ENCODE measurements around the gene MBP.

MBP gene

GRCh38 chr18:77144451-77145118 is 12.0 kb upstream of the MBP start:
- Histone ChIP-seq H3K36me3 (replicated peaks) (no peaks in the 10 kb centered on the region), H3K4me3 (ENCODE audit: low read depth, low read length) (no peak overlapping the region), H3K27me3 (replicated peaks) (no peaks in the 10 kb centered on the region), H3K27ac (no peak overlapping the region)
- in situ Hi-C loops (cut with HindIII; ENCODE audit: low pct_ligation_motif_present, low sequenced_read_pairs) = no loop called here
- no peak for DNase-seq
- no peak for TF ChIP-seq CTCF (IDR thresholded peaks at IDR 0.05; ENCODE audit: low read depth, low read length, missing control alignments)

- Histone ChIP-seq H3K27ac (no peak overlapping the region), H3K4me3 (ENCODE audit: low read depth, low read length) (no peak overlapping the region), H3K36me3 (replicated peaks) (no peaks in the 10 kb centered on the region), H3K27me3 (replicated peaks) (no peaks in the 10 kb centered on the region)
- TF ChIP-seq CTCF (IDR thresholded peaks at IDR 0.05; ENCODE audit: low read depth, low read length, missing control alignments) = no peak
- no peak for DNase-seq
- in situ Hi-C loops (cut with HindIII; ENCODE audit: low pct_ligation_motif_present, low sequenced_read_pairs) = no loop called here
These were observed 11.5 kb upstream of the MBP start for GRCh38 chr18:77144046-77144445.

- TF ChIP-seq CTCF (IDR thresholded peaks at IDR 0.05; ENCODE audit: low read depth, low read length, missing control alignments) = no peak
- no peak overlapping the region for H3K4me3 ChIP-seq (ENCODE audit: low read depth, low read length)
These were observed 10.6 kb upstream of the MBP start for GRCh38 chr18:77143196-77143595.

GRCh38 chr18:77141401-77142118 is 9.0 kb upstream of the MBP start:
- no peak for DNase-seq
- Histone ChIP-seq H3K27me3 (replicated peaks) (no peaks in the 10 kb centered on the region), H3K4me3 (ENCODE audit: low read depth, low read length) (no peak overlapping the region), H3K36me3 (replicated peaks) (no peaks in the 10 kb centered on the region), H3K27ac (no peak overlapping the region)
- peak; percentile 19 for TF ChIP-seq CTCF (IDR thresholded peaks at IDR 0.05; ENCODE audit: low read depth, low read length, missing control alignments)
- in situ Hi-C loops (cut with HindIII; ENCODE audit: low pct_ligation_motif_present, low sequenced_read_pairs) = no loop called here

More at GRCh38 chr18:77143196-77143595, 10.6 kb upstream of the MBP start:
- Histone ChIP-seq H3K36me3 (replicated peaks) (no peaks in the 10 kb centered on the region), H3K27me3 (replicated peaks) (no peaks in the 10 kb centered on the region), H3K27ac (no peak overlapping the region)
- in situ Hi-C loops (cut with HindIII; ENCODE audit: low pct_ligation_motif_present, low sequenced_read_pairs) = no loop called here
- no peak for DNase-seq

GRCh38 chr18:77140439-77141109 is 8.0 kb upstream of the MBP start:
- H3K27ac ChIP-seq = no peak overlapping the region
- no peak for DNase-seq

More at GRCh38 chr18:77140439-77141109, 8.0 kb upstream of the MBP start:
- no peaks in the 10 kb centered on the region for H3K27me3 ChIP-seq (replicated peaks)
- H3K36me3 ChIP-seq (replicated peaks) = no peaks in the 10 kb centered on the region
- no peak overlapping the region for H3K4me3 ChIP-seq (ENCODE audit: low read depth, low read length)
- TF ChIP-seq CTCF (IDR thresholded peaks at IDR 0.05; ENCODE audit: low read depth, low read length, missing control alignments) = no peak
- in situ Hi-C loops (cut with HindIII; ENCODE audit: low pct_ligation_motif_present, low sequenced_read_pairs) = no loop called here

All from brain microvascular endothelial cell (primary cell).